T-helper 1 cell treated with Interleukin-12 subunit alpha and Interleukin-12 subunit beta and Interleukin-4 antibody, amounts not matched to agents 30 μg/mL and 1 μg/mL, for 36 hours (primary cell): Measurements from ENCODE around the gene ABCB11.
"Not testable (repeated sequence)": the region's sequence is repeated elsewhere in the genome, so short reads cannot be mapped to it uniquely, and the experiment has no call there.

Experiments used
- H3K27ac Mint-ChIP-seq: one replicate; pipeline ENCODE4 v1.8.0; 2021; ENCODE audit warnings: mild to moderate bottlenecking, mixed read lengths
- H3K27me3 Mint-ChIP-seq: one replicate; pipeline ENCODE4 v1.8.0; 2021; ENCODE audit warnings: low read depth, mixed read lengths
- H3K36me3 Mint-ChIP-seq: one replicate; pipeline ENCODE4 v1.8.0; 2021; ENCODE audit warnings: low read depth, mixed read lengths
- H3K4me1 Mint-ChIP-seq: one replicate; pipeline ENCODE4 v1.8.0; 2021; ENCODE audit warnings: low read depth, mixed read lengths
- H3K4me3 Mint-ChIP-seq: one replicate; pipeline ENCODE4 v1.8.0; 2021; ENCODE audit warnings: mild to moderate bottlenecking, moderate library complexity, mixed read lengths
- H3K9me3 Mint-ChIP-seq: one replicate; pipeline ENCODE4 v1.8.0; 2021; ENCODE audit warnings: mixed read lengths

Gene ABCB11

GRCh38 chr2:168955321-168955720, 75.8 kb downstream of the ABCB11 start:
- no peak overlapping the region for H3K27ac Mint-ChIP-seq
- H3K4me3 Mint-ChIP-seq = no peak overlapping the region
- H3K27me3 Mint-ChIP-seq = peaks cover 60% of the 10 kb centered on the region
- no peaks in the 10 kb centered on the region for H3K4me1 Mint-ChIP-seq
- H3K36me3 Mint-ChIP-seq = no peaks in the 10 kb centered on the region
- peaks cover 9% of the 10 kb centered on the region for H3K9me3 Mint-ChIP-seq

GRCh38 chr2:168954256-168954655, 76.9 kb downstream of the ABCB11 start:
- H3K27ac Mint-ChIP-seq = no peak overlapping the region
- no peak overlapping the region for H3K4me3 Mint-ChIP-seq
- H3K9me3 Mint-ChIP-seq = peaks cover 9% of the 10 kb centered on the region
- H3K27me3 Mint-ChIP-seq = peaks cover 60% of the 10 kb centered on the region
- H3K4me1 Mint-ChIP-seq = no peaks in the 10 kb centered on the region
- H3K36me3 Mint-ChIP-seq = no peaks in the 10 kb centered on the region

GRCh38 chr2:168952424-168952823, 78.7 kb downstream of the ABCB11 start:
- H3K4me1 Mint-ChIP-seq = peaks cover 3% of the 10 kb centered on the region
- peaks cover 9% of the 10 kb centered on the region for H3K9me3 Mint-ChIP-seq
- H3K27me3 Mint-ChIP-seq = peaks cover 55% of the 10 kb centered on the region
- no peaks in the 10 kb centered on the region for H3K36me3 Mint-ChIP-seq
- no peak overlapping the region for H3K27ac Mint-ChIP-seq
- no peak overlapping the region for H3K4me3 Mint-ChIP-seq

GRCh38 chr2:168951871-168952270, 79.3 kb downstream of the ABCB11 start:
- Mint-ChIP-seq H3K4me1 (peaks cover 3% of the 10 kb centered on the region), H3K4me3 (no peak overlapping the region), H3K36me3 (no peaks in the 10 kb centered on the region), H3K27ac (no peak overlapping the region), H3K9me3 (peaks cover 9% of the 10 kb centered on the region), H3K27me3 (peaks cover 52% of the 10 kb centered on the region)

GRCh38 chr2:168949324-168949723, 81.8 kb downstream of the ABCB11 start:
- no peak overlapping the region for H3K27ac Mint-ChIP-seq
- H3K4me1 Mint-ChIP-seq = peaks cover 3% of the 10 kb centered on the region

GRCh38 chr2:168948621-168949212, 82.4 kb downstream of the ABCB11 start:
- Mint-ChIP-seq H3K27me3 (peaks cover 32% of the 10 kb centered on the region), H3K9me3 (peaks cover 9% of the 10 kb centered on the region), H3K27ac (no peak overlapping the region), H3K4me1 (peaks cover 3% of the 10 kb centered on the region), H3K36me3 (no peaks in the 10 kb centered on the region), H3K4me3 (no peak overlapping the region)

More at GRCh38 chr2:168949324-168949723, 81.8 kb downstream of the ABCB11 start:
- Mint-ChIP-seq H3K36me3 (no peaks in the 10 kb centered on the region), H3K4me3 (no peak overlapping the region), H3K9me3 (peaks cover 9% of the 10 kb centered on the region), H3K27me3 (peaks cover 34% of the 10 kb centered on the region)

GRCh38 chr2:168945508-168945907, 85.6 kb downstream of the ABCB11 start:
- H3K4me3 Mint-ChIP-seq = no peak overlapping the region
- no peaks in the 10 kb centered on the region for H3K9me3 Mint-ChIP-seq
- peaks cover 10% of the 10 kb centered on the region for H3K27me3 Mint-ChIP-seq
- H3K27ac Mint-ChIP-seq = no peak overlapping the region
- H3K4me1 Mint-ChIP-seq = peaks cover 3% of the 10 kb centered on the region
- no peaks in the 10 kb centered on the region for H3K36me3 Mint-ChIP-seq

- H3K36me3 Mint-ChIP-seq = no peaks in the 10 kb centered on the region
- peak overlapping the region; percentile 4 for H3K27ac Mint-ChIP-seq
- no peaks in the 10 kb centered on the region for H3K9me3 Mint-ChIP-seq
- H3K4me1 Mint-ChIP-seq = peaks cover 3% of the 10 kb centered on the region
- H3K27me3 Mint-ChIP-seq = peaks cover 9% of the 10 kb centered on the region
- no peak overlapping the region for H3K4me3 Mint-ChIP-seq
These were observed 87.1 kb downstream of the ABCB11 start for GRCh38 chr2:168944065-168944464.

GRCh38 chr2:168941297-168941696, 89.8 kb downstream of the ABCB11 start:
- Mint-ChIP-seq H3K27ac (no peak overlapping the region), H3K36me3 (no peaks in the 10 kb centered on the region), H3K9me3 (no peaks in the 10 kb centered on the region), H3K27me3 (peaks cover 12% of the 10 kb centered on the region), H3K4me3 (no peak overlapping the region), H3K4me1 (no peaks in the 10 kb centered on the region)

- no peaks in the 10 kb centered on the region for H3K4me1 Mint-ChIP-seq
These were observed 91.2 kb downstream of the ABCB11 start for GRCh38 chr2:168939918-168940317.

GRCh38 chr2:168939061-168939460, 92.1 kb downstream of the ABCB11 start:
- H3K36me3 Mint-ChIP-seq = no peaks in the 10 kb centered on the region
- no peak overlapping the region for H3K4me3 Mint-ChIP-seq
- H3K27me3 Mint-ChIP-seq = peaks cover 9% of the 10 kb centered on the region
- no peaks in the 10 kb centered on the region for H3K9me3 Mint-ChIP-seq
- no peak overlapping the region for H3K27ac Mint-ChIP-seq
- H3K4me1 Mint-ChIP-seq = no peaks in the 10 kb centered on the region

More at GRCh38 chr2:168939918-168940317, 91.2 kb downstream of the ABCB11 start:
- H3K27ac Mint-ChIP-seq = no peak overlapping the region
- no peaks in the 10 kb centered on the region for H3K36me3 Mint-ChIP-seq
- H3K4me3 Mint-ChIP-seq = no peak overlapping the region
- H3K9me3 Mint-ChIP-seq = no peaks in the 10 kb centered on the region
- peaks cover 11% of the 10 kb centered on the region for H3K27me3 Mint-ChIP-seq

GRCh38 chr2:168935810-168936581, 95.1 kb downstream of the ABCB11 start:
- Mint-ChIP-seq H3K27ac (no peak overlapping the region), H3K36me3 (no peaks in the 10 kb centered on the region), H3K27me3 (peaks cover 11% of the 10 kb centered on the region), H3K9me3 (no peaks in the 10 kb centered on the region), H3K4me1 (no peaks in the 10 kb centered on the region), H3K4me3 (no peak overlapping the region)

GRCh38 chr2:168934826-168935225, 96.3 kb downstream of the ABCB11 start:
- H3K9me3 Mint-ChIP-seq = no peaks in the 10 kb centered on the region
- H3K27me3 Mint-ChIP-seq = peaks cover 20% of the 10 kb centered on the region
- H3K36me3 Mint-ChIP-seq = no peaks in the 10 kb centered on the region
- no peak overlapping the region for H3K27ac Mint-ChIP-seq
- no peak overlapping the region for H3K4me3 Mint-ChIP-seq
- H3K4me1 Mint-ChIP-seq = no peaks in the 10 kb centered on the region

- H3K27me3 Mint-ChIP-seq = peaks cover 36% of the 10 kb centered on the region
- not testable (repeated sequence) for H3K9me3 Mint-ChIP-seq, H3K4me3 Mint-ChIP-seq, H3K4me1 Mint-ChIP-seq, H3K27ac Mint-ChIP-seq, H3K36me3 Mint-ChIP-seq
These were observed 99.0 kb downstream of the ABCB11 start for GRCh38 chr2:168932174-168932573.

- Mint-ChIP-seq H3K4me1 (no peaks in the 10 kb centered on the region), H3K27ac (no peak overlapping the region), H3K27me3 (peaks cover 32% of the 10 kb centered on the region), H3K36me3 (no peaks in the 10 kb centered on the region), H3K9me3 (no peaks in the 10 kb centered on the region), H3K4me3 (no peak overlapping the region)
These were observed 100.9 kb downstream of the ABCB11 start for GRCh38 chr2:168930242-168930641.
